HFF-Myc (cell line): ENCODE results near the gene NTM.
"Not testable (repeated sequence)": the region's sequence is repeated elsewhere in the genome, so short reads cannot be mapped to it uniquely, and the experiment has no call there.

Experiments
- DNase-seq: peaks from one replicate; pipeline ENCODE4 v3.0.0-alpha.2; 2011; ENCODE audit warnings: low read depth; ENCODE audit errors: extremely low read depth
- H3K4me3 ChIP-seq: replicated peaks from 2 replicates; pipeline ENCODE4 v1.5.1; 2011; ENCODE audit warnings: low read depth, mild to moderate bottlenecking, control low read depth, low read length
- CTCF ChIP-seq: IDR thresholded peaks from 2 replicates; pipeline ENCODE4 v1.5.1; 2012; ENCODE audit warnings: mild to moderate bottlenecking, low read depth, low read length, control low read depth; ENCODE audit errors: missing control alignments

The NTM gene

GRCh38 chr11:131671734-131672133 lies 301.3 kb downstream of the NTM start:
- no peak for TF ChIP-seq CTCF
- no peak overlapping the region for H3K4me3 ChIP-seq
- DNase-seq: no peak

GRCh38 chr11:131672191-131672590 lies 301.8 kb downstream of the NTM start:
- TF ChIP-seq CTCF: no peak
- H3K4me3 ChIP-seq: no peak overlapping the region
- no peak for DNase-seq

GRCh38 chr11:131674051-131674755 lies 303.8 kb downstream of the NTM start:
- DNase-seq: peak; percentile 43
- peak; percentile 98 for TF ChIP-seq CTCF
- no peak overlapping the region for H3K4me3 ChIP-seq

- no peak for TF ChIP-seq CTCF
- DNase-seq: no peak
- no peak overlapping the region for H3K4me3 ChIP-seq
Observed at GRCh38 chr11:131675121-131675888, 304.9 kb downstream of the NTM start.

- TF ChIP-seq CTCF: no peak
- H3K4me3 ChIP-seq: no peak overlapping the region
- no peak for DNase-seq
Observed at GRCh38 chr11:131677828-131678470, 307.5 kb downstream of the NTM start.

GRCh38 chr11:131678658-131679340 lies 308.4 kb downstream of the NTM start:
- TF ChIP-seq CTCF: no peak
- no peak for DNase-seq

GRCh38 chr11:131680448-131680847 lies 310.0 kb downstream of the NTM start:
- DNase-seq, H3K4me3 ChIP-seq: not testable (repeated sequence)

More at GRCh38 chr11:131678658-131679340, 308.4 kb downstream of the NTM start:
- no peak overlapping the region for H3K4me3 ChIP-seq
